ENCODE measurements around the gene MTG1. TPM values are rescaled to one million over a fixed set of nuclear protein-coding genes. Genes with fewer than 3 reads are reported as not detected.

The MTG1 gene
- total and polyA plus RNA-seq, 10 of the 15 experiments (the other 5 are each of a cell fraction or from before 2014, with no cell fraction given): 6.2 to 104 (median 62.5) TPM

- RAD21 ChIA-PET (ENCODE audit: unreplicated experiment): interaction anchor here (0.6 to 1.6 kb wide), 4 partner anchors 16 to 44 kb away, joined by 3 to 7 read pairs (median 4); no protein-coding TSS in a partner anchor
- FAIRE-seq (peak; percentile 69), DNase-seq (ENCODE audit: low read depth, low spot score) (peak; percentile 58), ATAC-seq (peak; percentile 100)
- H3K79me2 ChIP-seq (ENCODE audit: control insufficient read depth, insufficient read depth, low read length): peaks cover 5% of the 10 kb centered on the region
- H3K9me3 ChIP-seq (replicated peaks; ENCODE audit: control insufficient read depth, insufficient read depth, low read length): no peaks in the 10 kb centered on the region
- peak within 1 kb of the TSS; percentile 58 for H3K27ac ChIP-seq (ENCODE audit: control insufficient read depth, insufficient read depth)
- H3K36me3 ChIP-seq (ENCODE audit: control insufficient read depth in 2 of 2, insufficient read depth in 2 of 2, low read length in 1 of 2): peaks cover 0 to 6% of the 10 kb centered on the region in 2 experiments; a peak in 3 of 4 replicates
- POLR2A ChIA-PET: interaction anchor here (0.5 to 1.7 kb wide), 4 partner anchors 11 to 36 kb away, joined by 3 to 7 read pairs (median 4); no protein-coding TSS in a partner anchor
- H3K9ac ChIP-seq (ENCODE audit: control insufficient read depth, insufficient read depth, low read length): peak within 1 kb of the TSS; percentile 66
- 1% methylated on average over 50 of the region's 89 CpGs for WGBS (ENCODE audit: insufficient coverage, insufficient replicate concordance, low lambda C conversion rate, missing lambda C conversion rate)
- peaks cover 8% of the 10 kb centered on the region; the same call in 1 of the 2 replicates for H3K4me1 ChIP-seq (ENCODE audit: control insufficient read depth, insufficient read depth, low read length)
- BruUV-seq (replicated peaks): no TSS peak
- intact Hi-C loops (cut with micrococcal nuclease; ENCODE audit: unreplicated experiment): loop anchor here (2.0 kb wide), 1 partner anchor 15 kb away; no protein-coding TSS in a partner anchor
- peak within 1 kb of the TSS; percentile 85 for H2AFZ ChIP-seq (ENCODE audit: control insufficient read depth, low read depth, low read length)
- H4K20me1 ChIP-seq (ENCODE audit: control insufficient read depth, insufficient read depth): no peaks in the 10 kb centered on the region
- peak within 1 kb of the TSS; percentile 63 for H3K4me3 ChIP-seq
- H3K4me2 ChIP-seq (ENCODE audit: control insufficient read depth, insufficient read depth): peak within 1 kb of the TSS; percentile 82
- SMC1A ChIA-PET (ENCODE audit: uncharacterized antibody, unreplicated experiment): interaction anchor here (1.5 to 1.6 kb wide), 2 partner anchors 12 to 17 kb away, joined by 4 to 5 read pairs; no protein-coding TSS in a partner anchor
- CTCF ChIA-PET: interaction anchor here (0.9 to 1.0 kb wide), 2 partner anchors 44 to 58 kb away, joined by 3 read pairs; no protein-coding TSS in a partner anchor
- in situ Hi-C loops (cut with MboI): no loop called here
- no peaks in the 10 kb centered on the region for H3K27me3 ChIP-seq (replicated peaks in 1 of 2; ENCODE audit: control insufficient read depth in 2 of 2, insufficient read depth in 2 of 2, low read length in 1 of 2)
- TF ChIP-seq CHD4 (IDR thresholded peaks at IDR 0.05) (no peak), DPF2 (IDR thresholded peaks at IDR 0.05) (no peak), ZNF24 (IDR thresholded peaks at IDR 0.05) (no peak), HDAC2 (IDR thresholded peaks at IDR 0.05) (no peak), EZH2 (IDR thresholded peaks at IDR 0.05; ENCODE audit: borderline replicate concordance, control insufficient read depth, low read depth, low read length) (no peak), IKZF1 (conservative IDR thresholded peaks at IDR 0.05) (0 out of 2 replicates have a peak, but pooled peaks have one; percentile 40), PBX3 (IDR thresholded peaks at IDR 0.05; ENCODE audit: insufficient replicate concordance, low read depth, low read length) (no peak), IRF4 (IDR thresholded peaks at IDR 0.05; ENCODE audit: low read depth, low read length) (no peak), KAT2A (conservative IDR thresholded peaks at IDR 0.05; ENCODE audit: control insufficient read depth, low read depth, low read length) (no peak), BCL3 (IDR thresholded peaks at IDR 0.05; ENCODE audit: borderline replicate concordance, insufficient read depth, low read depth, low read length, poor library complexity, severe bottlenecking) (no peak), RCOR1 (conservative IDR thresholded peaks at IDR 0.05; ENCODE audit: low read depth, low read length) (peak; percentile 99), BHLHE40 (IDR thresholded peaks at IDR 0.05; ENCODE audit: borderline replicate concordance in 1 of 2, low read depth in 2 of 2, low read length in 1 of 2) (peak in 1 of 2 experiments; percentile 51; a peak in 1 of 4 replicates), POLR2A (IDR thresholded peaks at IDR 0.05; ENCODE audit: low read depth, low read length) (peak; percentile 97), JUND (IDR thresholded peaks at IDR 0.05; ENCODE audit: low read depth, low read length) (no peak)
- TF ChIP-seq, protein P1, sequence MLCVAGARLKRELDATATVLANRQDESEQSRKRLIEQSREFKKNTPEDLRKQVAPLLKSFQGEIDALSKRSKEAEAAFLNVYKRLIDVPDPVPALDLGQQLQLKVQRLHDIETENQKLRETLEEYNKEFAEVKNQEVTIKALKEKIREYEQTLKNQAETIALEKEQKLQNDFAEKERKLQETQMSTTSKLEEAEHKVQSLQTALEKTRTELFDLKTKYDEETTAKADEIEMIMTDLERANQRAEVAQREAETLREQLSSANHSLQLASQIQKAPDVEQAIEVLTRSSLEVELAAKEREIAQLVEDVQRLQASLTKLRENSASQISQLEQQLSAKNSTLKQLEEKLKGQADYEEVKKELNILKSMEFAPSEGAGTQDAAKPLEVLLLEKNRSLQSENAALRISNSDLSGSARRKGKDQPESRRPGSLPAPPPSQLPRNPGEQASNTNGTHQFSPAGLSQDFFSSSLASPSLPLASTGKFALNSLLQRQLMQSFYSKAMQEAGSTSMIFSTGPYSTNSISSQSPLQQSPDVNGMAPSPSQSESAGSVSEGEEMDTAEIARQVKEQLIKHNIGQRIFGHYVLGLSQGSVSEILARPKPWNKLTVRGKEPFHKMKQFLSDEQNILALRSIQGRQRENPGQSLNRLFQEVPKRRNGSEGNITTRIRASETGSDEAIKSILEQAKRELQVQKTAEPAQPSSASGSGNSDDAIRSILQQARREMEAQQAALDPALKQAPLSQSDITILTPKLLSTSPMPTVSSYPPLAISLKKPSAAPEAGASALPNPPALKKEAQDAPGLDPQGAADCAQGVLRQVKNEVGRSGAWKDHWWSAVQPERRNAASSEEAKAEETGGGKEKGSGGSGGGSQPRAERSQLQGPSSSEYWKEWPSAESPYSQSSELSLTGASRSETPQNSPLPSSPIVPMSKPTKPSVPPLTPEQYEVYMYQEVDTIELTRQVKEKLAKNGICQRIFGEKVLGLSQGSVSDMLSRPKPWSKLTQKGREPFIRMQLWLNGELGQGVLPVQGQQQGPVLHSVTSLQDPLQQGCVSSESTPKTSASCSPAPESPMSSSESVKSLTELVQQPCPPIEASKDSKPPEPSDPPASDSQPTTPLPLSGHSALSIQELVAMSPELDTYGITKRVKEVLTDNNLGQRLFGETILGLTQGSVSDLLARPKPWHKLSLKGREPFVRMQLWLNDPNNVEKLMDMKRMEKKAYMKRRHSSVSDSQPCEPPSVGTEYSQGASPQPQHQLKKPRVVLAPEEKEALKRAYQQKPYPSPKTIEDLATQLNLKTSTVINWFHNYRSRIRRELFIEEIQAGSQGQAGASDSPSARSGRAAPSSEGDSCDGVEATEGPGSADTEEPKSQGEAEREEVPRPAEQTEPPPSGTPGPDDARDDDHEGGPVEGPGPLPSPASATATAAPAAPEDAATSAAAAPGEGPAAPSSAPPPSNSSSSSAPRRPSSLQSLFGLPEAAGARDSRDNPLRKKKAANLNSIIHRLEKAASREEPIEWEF (IDR thresholded peaks at IDR 0.05; ENCODE audit: insufficient replicate concordance, low read depth, low read length): no peak
Measured at GRCh38 chr10:133373174-133374090, 20.5 kb upstream of the MTG1 start, which contains the start of gene ECHS1. Gene ECHS1, minus strand, starts transcription at chr10:133373354. Its CDS starts 21 bp downstream, at chr10:133373333.
